ENCODE results near the gene MED16. TPM values are rescaled to one million over a fixed set of nuclear protein-coding genes. Genes with fewer than 3 reads are reported as not detected.

The MED16 gene
- total RNA-seq, 1 donor from 2014 or later = 43.5 TPM

DNA sequence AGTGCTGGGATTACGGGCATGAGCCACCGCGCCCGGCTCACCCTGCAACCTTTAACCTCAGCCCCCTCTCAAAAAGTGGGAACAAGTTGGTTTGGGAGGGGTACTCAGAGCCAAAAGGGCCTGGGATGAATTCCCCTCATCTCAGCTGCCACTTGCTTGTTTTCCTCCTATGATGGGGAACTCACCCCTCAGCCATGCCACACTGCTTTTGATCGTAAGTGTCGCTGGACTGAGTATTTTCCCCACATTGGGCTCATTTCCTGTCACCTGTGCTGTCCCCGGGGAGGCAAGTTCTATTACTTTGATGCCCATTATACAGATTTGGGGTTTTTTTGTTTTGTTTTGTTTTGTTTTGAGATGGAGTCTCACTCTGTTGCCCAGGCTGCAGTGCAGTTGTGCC lies 13.5 kb upstream of the MED16 start:
- no peak for ATAC-seq

DNA sequence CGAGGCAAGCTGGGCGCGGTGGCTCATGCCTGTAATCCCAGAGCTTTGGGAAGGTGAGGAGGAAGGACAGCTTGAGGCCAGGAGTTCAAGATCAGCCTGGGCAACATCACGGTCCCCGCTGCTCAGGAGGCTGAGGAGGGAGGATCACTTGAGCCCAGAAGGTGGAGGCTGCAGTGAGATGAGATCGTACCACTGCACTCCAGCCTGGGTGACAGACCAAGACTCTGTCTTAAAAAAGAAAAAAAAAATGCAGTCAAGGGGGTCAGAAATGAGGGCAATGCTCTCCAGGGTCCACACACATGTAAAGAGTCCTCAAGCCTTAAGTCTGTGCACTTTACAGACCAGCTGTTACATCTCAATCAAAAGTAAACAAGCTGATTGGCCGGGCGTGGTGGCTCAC lies 11.6 kb upstream of the MED16 start:
- ATAC-seq = no peak

DNA sequence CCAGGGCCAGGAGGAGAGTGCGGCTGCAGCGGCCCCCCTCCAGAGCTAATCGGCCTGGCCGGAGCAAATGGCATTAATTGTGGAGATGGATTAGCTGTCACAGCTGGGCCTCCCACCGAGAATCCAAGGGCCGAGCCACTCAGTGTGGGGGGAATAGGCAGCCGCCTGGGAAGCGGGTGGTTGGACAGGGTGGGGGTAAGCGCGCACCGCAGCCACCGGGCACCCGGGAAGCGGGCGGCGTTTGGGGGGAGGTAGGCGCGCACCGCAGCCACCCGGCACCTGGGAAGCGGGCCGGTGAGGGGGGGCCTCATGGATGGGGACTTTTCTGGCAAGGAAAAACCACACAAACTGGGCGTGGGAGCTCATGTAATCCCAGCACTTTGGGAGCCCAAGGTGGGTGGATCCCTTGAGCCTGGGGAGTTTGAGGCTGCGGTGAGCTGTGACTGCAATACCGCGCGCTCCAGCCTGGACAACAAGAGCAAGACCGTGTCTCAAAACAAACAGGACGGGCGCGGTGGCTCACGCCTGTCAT lies 10.3 kb upstream of the MED16 start:
- no peak for ATAC-seq

DNA sequence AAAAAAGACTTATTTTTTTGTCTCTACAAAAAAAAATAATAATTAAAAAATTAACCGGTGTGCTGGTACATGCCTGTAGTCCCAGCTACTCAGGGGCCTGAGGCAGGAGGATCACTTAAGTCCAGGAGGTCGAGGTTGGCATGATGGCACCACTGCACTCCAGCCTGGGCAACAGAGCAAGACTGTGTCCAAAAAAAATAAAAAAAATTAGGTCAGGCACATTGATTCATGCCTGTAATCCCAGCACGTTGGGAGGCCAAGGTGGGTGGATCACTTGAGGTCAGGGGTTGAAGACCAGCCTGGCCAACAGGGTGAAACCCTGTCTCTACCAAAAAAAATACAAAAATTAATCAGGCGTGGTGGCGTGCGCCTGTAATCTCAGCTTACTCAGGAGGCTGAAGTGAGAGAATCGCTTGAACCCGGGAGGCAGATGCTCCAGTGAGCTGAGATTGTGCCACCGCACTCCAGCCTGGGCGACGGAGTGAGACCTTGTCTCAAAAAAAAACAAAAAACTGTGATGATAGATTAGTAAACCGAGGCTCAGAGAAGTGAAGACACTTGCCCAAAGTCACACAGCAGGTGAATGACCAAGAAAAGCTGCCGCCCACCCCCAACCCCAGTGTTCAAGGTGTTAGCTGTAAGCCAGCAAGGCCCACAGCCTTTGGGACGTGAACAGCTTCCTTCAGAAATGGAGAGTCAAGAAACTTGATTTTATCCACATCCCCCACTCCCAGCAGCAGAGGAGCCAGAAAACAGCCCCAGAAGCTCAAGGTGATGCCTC lies 9.6 kb upstream of the MED16 start:
- no peak for ATAC-seq

DNA sequence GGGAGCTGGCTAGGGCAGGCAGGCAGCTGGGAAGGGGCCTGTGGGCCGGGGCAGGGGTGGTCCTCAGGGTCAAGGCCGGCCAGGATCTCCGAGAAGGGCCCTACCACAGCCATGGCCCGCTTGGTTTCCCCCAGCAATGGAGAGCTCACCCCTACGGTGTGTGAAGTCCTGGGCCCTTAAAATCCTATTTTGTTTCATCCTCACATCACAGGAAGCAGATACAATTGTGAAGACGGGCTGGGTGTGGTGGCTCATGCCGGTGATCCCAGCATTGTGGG lies 9.0 kb upstream of the MED16 start:
- no peak for ATAC-seq

DNA sequence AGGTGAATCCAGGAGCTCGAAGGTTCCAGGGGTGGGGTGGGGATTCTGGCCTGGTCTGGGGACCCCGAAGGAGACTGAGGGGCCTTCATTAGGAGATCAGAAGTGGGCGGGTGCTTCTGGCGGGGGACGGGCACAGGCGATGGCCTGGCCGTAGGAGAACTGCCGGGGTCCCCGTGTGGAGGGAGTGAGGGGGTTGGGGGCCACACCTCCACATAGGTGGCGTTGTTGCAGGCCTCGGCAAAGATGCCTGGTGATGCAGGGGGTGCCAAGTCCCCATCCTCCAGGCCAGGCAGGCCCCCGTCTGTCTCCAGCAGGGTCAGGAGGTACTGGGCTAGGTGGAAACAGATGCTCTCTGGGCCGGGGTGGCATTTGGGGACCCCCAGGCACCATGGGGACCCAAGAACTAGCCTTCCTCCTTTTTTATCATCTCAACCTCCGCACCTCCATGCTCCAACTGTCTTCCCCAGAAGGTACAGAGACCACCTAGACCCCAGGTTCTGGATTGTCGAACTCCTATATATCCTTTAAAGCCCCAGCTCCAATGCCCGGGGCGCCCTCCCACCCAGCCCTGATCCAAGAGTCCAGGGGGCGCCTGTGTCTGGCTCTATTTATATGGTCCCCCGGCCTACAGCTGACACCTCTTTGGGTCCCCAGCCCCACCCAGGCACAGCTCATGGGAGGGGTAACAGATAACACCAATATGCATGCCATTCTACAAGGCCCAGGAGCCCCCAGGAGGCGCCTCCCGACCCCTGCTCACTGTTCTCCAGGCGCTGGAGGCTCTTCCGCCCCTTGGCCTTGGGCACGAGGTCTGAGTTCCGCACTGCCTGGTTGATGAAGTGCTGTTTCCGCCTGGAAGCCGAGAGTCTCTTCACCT lies 8.5 kb upstream of the MED16 start:
- ATAC-seq = no peak

DNA sequence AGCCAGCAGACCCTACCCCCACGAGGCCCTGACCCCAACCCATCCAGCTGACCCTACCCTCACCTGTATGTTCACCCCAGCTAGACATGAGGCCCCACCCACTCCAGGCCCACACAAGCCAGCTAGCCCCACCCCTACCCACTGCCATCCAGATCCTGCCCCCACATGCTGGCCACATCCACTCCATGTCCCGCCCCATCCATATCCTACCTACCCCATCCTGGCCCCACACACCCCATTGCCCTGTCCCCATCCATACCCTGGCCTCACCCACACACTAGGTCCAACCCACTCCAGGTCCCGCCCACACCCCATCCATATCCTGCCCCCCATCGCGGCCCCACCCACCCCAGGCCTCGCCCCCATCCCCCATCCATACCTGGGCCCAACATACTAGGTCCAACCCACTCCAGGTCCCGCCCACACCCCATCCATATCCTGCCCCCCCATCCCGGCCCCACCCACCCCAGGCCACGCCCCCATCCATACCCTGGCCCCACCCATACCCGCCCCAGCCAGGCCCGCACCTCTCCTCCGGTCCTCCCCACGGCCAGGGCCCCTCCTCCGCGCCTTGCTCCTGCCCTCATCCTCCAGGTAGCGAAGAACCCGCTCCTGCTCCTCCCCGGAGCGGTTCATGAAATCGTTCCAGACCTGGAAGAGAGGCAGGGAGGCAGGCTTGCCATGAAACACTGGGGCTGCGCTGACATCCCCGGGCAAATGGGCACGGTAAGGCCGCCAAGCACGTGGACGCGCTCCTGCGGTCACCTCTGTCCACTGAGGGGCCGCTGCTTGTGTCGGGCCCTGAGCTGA lies 7.5 kb upstream of the MED16 start:
- peak; percentile 49 for ATAC-seq

DNA sequence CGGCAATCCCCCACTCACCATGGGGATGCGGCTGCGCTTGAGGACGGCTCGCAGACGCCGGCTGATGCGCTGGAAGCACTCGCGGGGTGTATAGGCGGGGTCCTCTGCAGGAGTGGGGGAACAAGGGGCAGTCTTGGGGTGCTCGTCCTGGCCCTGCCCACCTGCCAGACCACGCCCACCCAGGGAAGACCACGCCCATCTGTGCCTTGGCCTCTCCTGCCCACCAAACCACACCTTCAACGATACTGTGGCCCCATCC lies 7.0 kb upstream of the MED16 start:
- ATAC-seq = peak; percentile 7

DNA sequence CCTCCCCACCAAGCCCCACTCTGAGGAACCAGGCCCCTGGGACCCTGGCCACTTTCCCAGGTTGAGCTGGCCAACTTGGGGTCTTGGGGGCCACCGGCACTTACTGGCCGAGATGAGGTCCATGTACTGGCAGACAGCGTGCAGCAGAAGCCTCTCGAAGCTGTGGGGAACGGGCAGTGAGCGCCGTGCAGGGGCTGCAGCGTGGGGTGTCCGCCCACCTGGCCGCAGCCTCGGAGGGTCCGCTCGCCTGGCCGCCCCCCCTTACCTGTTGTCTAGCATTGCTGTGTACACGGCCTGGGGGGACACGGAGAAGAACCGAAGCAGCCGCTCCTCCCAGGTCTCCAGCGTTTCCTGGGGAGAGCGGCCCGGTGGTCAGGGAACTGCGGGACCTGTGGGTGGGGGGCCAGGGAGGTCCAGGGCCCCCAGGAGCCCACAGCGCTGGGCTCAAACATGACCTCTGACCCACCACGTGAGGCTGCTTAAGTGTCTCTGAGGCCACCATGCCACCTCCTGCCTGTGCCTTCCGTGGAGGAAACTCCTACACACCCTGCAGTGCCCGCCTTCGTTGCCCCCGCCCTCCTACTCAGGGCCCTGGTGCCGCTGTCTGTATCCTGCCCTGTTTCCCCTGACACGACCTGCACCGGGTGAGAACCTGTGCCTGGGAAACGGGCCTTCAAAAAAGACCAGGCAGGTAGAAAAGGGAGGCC lies 6.5 kb upstream of the MED16 start:
- ATAC-seq = no peak

DNA sequence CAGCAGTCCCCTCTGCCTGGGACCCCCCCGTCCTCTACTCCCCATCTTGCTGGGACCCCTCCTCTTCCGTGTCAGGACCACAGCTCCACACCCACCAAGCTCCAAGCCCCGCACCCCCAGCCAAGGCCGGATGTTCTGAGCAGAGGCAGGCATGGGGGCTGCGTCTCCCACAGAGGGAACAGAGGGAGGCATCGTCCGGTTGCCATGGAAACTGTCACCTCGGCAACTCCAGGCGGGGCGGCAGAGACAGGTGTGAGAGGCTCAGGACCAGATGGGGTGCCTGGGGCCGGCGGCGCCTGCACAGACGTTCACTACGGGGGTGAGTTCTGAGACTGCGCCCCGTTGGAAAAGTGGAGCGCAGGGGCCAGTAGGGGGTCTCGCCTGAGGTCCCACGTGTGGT lies 5.7 kb upstream of the MED16 start:
- ATAC-seq = no peak

DNA sequence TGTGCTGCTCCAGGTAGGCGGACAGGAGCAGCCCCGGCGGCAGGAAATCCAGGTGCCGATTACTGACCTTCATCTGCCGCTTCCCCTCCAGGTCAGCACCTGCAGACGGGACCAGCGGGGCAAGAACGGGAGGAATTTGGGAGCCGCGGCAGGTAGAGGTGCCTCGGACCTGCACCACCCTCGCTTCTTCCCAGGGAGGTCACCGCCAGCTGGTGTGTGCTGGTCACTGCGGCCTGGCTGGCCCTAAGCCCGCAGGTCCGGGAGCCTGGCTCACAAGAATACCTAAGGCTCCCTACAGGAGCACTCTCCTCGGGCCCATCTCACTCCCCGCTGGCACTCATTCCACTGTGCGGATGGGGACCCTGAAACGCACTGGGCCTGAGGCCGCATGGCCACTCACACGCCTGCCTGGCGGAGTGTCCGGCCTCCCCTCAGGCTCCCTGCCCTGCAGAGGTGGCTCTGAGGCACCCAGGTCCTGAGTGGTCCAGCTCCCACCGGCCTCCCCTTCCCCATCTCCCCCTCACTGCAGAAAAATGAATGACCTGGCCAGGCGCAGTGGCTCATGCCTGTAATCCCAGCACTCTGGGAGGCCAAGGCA lies 4.6 kb upstream of the MED16 start:
- no peak for ATAC-seq

DNA sequence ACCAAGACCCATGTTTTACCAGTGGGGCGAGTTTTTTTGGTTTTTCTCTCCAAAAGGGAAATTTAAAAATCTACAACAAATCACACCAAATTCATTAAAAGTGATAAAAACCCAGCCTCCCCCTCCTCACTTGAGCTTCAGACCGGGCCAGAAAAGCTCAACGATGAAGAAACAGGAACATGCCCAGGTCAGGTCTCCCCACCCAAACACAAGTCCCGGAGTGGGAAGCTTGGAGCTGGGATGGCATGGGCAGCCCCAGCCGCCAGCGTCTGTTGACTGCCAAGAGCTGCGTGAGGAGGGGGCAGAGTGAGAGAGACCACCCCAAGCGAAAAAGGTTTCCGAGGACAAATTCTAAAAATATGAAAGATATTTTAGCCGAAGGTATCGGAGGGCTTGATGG lies 4.0 kb upstream of the MED16 start:
- ATAC-seq = no peak

DNA sequence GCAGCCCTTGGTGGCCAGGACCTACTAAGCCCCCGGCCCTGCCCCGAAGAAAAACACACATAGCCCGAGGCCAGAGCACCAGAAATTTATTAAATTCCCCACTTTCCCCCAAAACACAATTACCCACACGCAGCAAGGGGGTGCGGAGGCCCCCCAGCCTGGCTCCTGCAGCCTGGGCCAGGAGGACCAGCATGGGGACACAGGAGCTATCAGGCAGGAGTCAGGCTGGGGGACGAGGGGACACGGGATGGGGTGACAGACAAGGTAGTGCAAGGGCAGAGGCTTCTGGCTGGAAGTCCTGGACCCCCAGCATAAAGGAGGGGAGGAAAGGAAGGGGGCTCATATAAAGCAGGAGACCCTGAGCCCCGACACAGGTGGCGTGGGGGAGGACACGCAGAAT lies 3.4 kb upstream of the MED16 start:
- ATAC-seq = no peak

DNA sequence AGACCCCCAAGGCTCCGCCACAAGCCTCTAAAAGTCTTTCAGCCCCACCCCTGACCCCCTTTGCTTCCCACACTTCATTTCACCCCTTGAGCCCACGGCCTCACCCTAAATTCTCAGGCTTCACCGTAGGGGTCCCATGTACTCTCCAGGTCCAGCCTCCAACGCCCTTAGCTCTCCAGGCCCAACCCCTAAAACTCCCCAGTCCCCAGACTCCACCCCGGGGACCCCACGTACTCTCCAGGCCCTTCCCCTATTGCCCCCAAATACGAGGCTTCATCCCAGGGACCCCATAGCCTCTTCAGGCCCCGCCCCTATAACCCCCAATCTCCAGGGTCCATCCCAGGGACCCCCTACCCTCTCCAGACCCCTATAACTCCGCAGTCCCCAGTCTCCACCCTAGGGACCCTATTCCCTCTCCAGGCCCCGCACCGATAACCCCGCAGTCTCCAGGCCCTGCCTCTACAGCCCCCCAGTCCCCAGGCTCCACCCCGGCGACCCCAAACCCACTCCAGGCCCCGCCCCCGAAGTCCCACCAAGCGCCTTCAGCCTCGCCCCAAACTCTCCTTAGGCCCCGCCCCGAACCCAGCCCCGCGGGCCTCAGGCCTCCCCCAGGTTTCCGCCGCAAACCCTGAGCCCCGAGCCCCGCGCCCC lies 619 bp downstream of the MED16 start:
- ATAC-seq = peak; percentile 28

DNA sequence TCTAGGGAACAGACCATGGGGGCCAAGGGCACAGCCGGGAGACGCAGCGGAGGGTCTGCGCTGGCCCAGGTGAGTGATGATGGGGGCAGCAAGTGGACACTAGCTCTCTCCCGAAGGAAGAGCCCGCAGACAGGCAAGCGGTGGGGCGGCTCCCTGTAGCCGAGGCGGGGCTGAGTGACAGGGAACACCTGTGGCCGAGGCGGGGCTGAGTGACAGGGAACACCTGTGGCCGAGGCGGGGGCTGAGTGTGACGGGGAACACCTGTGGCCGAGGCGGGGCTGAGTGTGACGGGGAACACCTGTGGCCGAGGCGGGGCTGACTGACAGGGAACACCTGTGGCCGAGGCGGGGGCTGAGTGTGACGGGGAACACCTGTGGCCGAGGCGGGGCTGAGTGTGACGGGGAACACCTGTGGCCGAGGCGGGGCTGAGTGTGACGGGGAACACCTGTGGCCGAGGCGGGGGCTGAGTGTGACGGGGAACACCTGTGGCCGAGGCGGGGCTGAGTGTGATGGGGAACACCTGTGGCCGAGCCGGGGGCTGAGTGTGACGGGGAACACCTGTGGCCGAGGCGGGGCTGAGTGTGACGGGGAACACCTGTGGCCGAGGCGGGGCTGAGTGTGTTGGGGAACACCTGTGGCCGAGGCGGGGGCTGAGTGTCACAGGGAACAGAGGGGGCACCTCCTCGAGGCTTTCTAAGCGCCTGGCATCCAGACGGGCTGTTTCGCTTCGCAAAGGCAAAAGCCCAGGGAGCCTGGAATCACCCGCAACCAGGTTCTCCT lies 1.4 kb downstream of the MED16 start:
- ATAC-seq = peak; percentile 17

DNA sequence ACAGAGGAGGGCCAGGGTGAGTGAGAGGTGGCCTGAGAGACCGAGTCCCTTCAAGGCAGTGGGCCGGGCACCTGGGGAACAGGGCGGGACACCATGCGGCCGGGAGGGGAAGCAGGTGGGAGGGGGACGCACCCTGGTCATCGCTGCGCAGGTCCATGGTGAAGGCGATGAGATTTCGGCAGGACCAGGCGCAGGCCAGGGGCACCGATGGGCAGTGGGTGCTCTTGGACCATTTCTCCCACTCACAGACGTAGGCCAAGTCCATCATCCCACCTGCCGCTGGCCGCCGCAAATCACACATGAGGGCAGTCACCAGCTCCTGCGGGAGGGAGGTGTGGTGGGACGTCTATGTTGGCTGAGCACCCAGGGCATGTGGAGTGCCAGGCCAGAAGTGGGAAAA lies 2.2 kb downstream of the MED16 start:
- ATAC-seq = no peak

DNA sequence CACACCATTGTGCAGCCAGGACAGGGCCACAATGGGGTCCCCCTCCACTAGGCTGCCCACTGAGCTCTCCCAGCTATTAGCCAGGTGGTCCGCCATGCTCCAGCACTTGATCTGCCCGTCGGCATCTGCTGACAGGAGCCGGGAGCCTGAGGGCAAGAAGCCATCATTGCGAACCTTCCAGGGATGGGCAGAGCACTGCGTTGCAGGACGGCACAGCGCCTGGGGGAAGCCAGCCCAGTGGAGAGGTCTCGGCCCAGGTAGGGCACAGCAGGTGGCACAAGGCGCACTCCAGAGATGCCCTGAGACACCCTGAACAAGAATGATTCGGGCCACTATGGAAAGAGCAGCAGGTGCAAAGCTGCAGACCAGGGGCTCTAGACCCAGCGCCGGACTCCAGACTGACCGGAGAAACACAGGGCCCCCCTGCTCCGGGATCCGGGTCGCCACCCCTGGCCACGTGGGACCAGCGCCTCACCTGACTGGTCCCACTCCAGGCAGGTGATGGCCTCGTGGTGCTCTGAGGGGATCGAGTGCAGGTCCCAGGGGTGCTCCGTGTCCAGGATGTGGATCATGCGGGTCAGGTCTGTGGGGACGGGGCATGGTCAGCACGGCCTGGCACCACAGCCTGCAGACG lies 3.2 kb downstream of the MED16 start:
- ATAC-seq = no peak

DNA sequence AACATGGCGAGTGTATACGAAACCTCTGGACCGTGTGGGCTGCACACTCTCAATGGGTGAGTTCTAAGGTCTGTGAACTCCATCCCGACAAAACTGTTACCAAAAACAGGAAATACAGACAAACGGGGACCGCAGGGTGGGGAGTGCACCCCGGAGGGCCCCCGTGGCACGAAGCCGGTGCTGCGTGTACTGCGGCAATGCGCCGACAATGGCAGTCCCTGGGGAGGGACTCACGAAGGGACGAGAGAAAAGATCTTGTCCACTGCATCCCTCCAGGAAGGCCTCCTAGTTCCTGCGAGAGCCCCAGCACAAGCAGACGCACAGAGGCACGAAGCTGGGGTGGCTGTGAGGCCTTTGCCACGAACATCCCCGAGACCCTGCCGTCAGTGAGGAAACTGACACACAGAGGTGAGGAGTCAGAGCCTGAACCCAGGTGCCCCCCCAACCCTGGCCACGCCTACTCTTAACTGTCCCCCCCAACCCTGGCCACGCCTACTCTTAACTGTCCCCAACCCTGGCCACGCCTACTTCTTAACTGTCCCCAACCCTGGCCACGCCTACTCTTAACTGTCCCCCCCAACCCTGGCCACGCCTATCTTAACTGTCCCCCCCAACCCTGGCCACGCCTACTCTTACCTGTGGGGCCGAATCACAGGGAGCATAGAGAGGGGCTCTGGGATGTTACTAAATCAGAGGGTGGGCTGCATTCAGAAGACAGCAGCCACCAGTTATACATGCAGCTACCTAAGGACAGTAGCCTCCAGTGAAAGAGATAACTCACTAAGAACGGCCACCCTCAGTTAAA lies 4.2 kb downstream of the MED16 start:
- no peak for ATAC-seq

DNA sequence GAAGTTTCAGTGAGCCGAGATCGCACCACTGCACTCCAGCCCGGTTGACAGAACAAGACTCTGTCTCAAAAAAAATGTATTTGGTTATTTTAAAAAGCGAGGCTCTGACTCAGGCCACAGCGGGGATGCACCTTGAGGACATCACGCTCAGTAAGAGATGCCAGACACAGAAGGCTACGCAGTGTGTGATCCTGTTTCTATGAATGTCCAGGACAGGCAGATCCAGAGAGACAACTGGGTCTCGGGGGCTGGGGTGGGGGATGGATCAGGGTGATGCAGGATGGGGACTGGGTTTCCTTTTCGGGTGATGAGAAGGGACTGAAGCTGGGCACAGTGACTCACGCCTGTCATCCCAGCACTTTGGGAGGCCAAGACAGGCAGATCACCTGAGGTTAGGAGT lies 5.4 kb downstream of the MED16 start:
- ATAC-seq = no peak

DNA sequence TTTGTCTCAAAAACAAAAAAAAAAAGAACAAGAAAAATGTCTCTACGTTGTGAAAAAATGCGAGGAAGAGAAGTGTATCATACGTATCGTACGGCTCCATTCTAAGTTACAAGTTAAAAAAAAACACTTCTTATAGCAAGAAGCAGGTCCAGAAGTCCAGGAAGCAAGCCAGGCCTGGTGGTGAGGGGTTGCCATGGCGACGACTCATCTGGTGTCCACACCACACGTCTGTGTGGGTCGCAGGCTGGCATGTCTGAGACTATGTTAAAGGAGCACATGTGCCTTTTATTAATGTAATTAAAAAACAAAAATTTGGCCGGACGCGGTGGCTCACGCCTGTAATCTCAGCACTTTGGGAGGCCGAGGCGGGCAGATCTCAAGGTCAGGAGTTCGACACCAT lies 5.9 kb downstream of the MED16 start:
- no peak for ATAC-seq
